GM12891 (cell line): ENCODE results near the gene CDH13.

Experiments used
- POLR2A ChIP-seq: IDR thresholded peaks from 2 replicates; pipeline ENCODE4 v1.6.1; 2011; ENCODE audit warnings: low read depth, low read length, control low read depth
- POLR2AphosphoS5 ChIP-seq: IDR thresholded peaks from 2 replicates; pipeline ENCODE4 v1.6.1; 2011; ENCODE audit warnings: low read depth, low read length, control low read depth

DNA sequence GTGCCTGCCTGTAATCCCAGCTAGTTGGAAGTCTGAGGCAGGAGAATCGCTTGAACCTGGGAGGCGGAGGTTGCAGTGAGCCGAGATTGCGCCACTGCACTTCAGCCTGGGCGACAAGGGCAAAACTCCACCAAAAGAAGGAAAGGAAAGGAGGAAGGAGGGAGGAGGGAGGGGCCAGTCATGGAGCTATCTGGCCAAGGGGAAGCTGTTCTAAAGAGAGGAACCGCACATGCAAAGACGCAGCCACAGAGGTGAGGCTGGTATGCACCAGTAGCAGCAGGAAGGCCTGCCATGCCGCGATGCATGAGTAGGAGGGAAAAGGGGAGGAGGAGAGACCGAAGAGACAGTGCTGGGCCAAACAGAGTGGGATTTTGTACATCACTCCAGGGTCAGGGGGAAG is 1216.9 kb downstream of the CDH13 start:
- TF ChIP-seq POLR2A: no peak
- TF ChIP-seq POLR2AphosphoS5: no peak
